H9 (cell line): ENCODE measurements around the gene TAF15. TPM values are rescaled to one million over a fixed set of nuclear protein-coding genes. Genes with fewer than 3 reads are reported as not detected.

Experiments
- DNase-seq: peaks from one replicate; pipeline ENCODE4 v3.0.0-alpha.2; 2017
- H2AFZ ChIP-seq: one replicate; pipeline ENCODE4 v1.6.1; 2013; ENCODE audit warnings: mild to moderate bottlenecking, low read length, control low read depth, moderate library complexity
- H2AK5ac ChIP-seq: 2 replicates; pipeline ENCODE4 v1.6.1; 2013; ENCODE audit warnings: low read length, control low read depth, mixed read lengths; ENCODE audit not compliant: insufficient read length
- H2BK120ac ChIP-seq: one replicate; pipeline ENCODE4 v1.6.1; 2013; ENCODE audit warnings: low read depth, mild to moderate bottlenecking, low read length, control low read depth, inconsistent platforms; ENCODE audit not compliant: poor library complexity, severe bottlenecking
- H2BK12ac ChIP-seq: 2 replicates; pipeline ENCODE4 v1.6.1; 2013; ENCODE audit warnings: low read length, control low read depth, mixed read lengths, low read depth; ENCODE audit not compliant: insufficient read length
- H2BK15ac ChIP-seq: 2 replicates; pipeline ENCODE4 v1.6.1; 2013; ENCODE audit warnings: low read depth, low read length, control low read depth
- H2BK20ac ChIP-seq: one replicate; pipeline ENCODE4 v1.6.1; 2013; ENCODE audit warnings: low read depth, mild to moderate bottlenecking, low read length, control low read depth, inconsistent platforms; ENCODE audit not compliant: poor library complexity, severe bottlenecking
- H2BK5ac ChIP-seq: 2 replicates; pipeline ENCODE4 v1.6.1; 2013; ENCODE audit warnings: low read length, control low read depth, mixed read lengths; ENCODE audit not compliant: insufficient read length
- H3K14ac ChIP-seq: 2 replicates; pipeline ENCODE4 v1.6.1; 2013; ENCODE audit warnings: low read length, control low read depth; ENCODE audit not compliant: insufficient read depth
- H3K18ac ChIP-seq: 2 replicates; pipeline ENCODE4 v1.6.1; 2013; ENCODE audit warnings: low read depth, mild to moderate bottlenecking, mixed read lengths, low read length, control low read depth; ENCODE audit not compliant: insufficient read length
- H3K23ac ChIP-seq: 2 replicates; pipeline ENCODE4 v1.6.1; 2013; ENCODE audit warnings: low read length, control low read depth, mixed read lengths, low read depth; ENCODE audit not compliant: insufficient read length
- H3K23me2 ChIP-seq: 2 replicates; pipeline ENCODE4 v1.6.1; 2013; ENCODE audit warnings: low read depth, mild to moderate bottlenecking, mixed read lengths, low read length, control low read depth; ENCODE audit not compliant: insufficient read length, poor library complexity, severe bottlenecking
- H3K27ac ChIP-seq: 2 replicates; pipeline ENCODE4 v1.5.1; 2013; ENCODE audit warnings: low read length, control low read depth, mixed read lengths, low read depth; ENCODE audit not compliant: insufficient read length
- H3K27me3 ChIP-seq: 2 replicates; pipeline ENCODE4 v1.6.1; 2013; ENCODE audit warnings: low read length, control low read depth, inconsistent platforms; ENCODE audit not compliant: insufficient read depth
- H3K4ac ChIP-seq: 2 replicates; pipeline ENCODE4 v1.6.1; 2013; ENCODE audit warnings: low read depth, mild to moderate bottlenecking, control low read depth, inconsistent platforms, low read length, moderate library complexity
- H3K4me1 ChIP-seq: 2 replicates; pipeline ENCODE4 v1.6.1; 2013; ENCODE audit warnings: low read length, control low read depth, inconsistent platforms; ENCODE audit not compliant: insufficient read depth
- H3K4me2 ChIP-seq: 2 replicates; pipeline ENCODE4 v1.6.1; 2013; ENCODE audit warnings: low read length, control low read depth, mixed read lengths; ENCODE audit not compliant: insufficient read length, insufficient read depth
- H3K56ac ChIP-seq: 2 replicates; pipeline ENCODE4 v1.6.1; 2013; ENCODE audit warnings: low read depth, mild to moderate bottlenecking, mixed read lengths, low read length, control low read depth; ENCODE audit not compliant: insufficient read length
- H3K79me1 ChIP-seq: 2 replicates; pipeline ENCODE4 v1.6.1; 2013; ENCODE audit warnings: low read depth, mild to moderate bottlenecking, moderate library complexity, low read length, control low read depth, inconsistent platforms; ENCODE audit not compliant: insufficient read depth, poor library complexity, severe bottlenecking
- H3K79me2 ChIP-seq: 2 replicates; pipeline ENCODE4 v1.6.1; 2013; ENCODE audit warnings: low read length, control low read depth, inconsistent platforms; ENCODE audit not compliant: insufficient read depth
- H3K9ac ChIP-seq: 2 replicates; pipeline ENCODE4 v1.6.1; 2013; ENCODE audit warnings: low read length, control low read depth, mixed read lengths; ENCODE audit not compliant: insufficient read length; ENCODE audit errors: extremely low read depth
- H3K9me3 ChIP-seq: one replicate; pipeline ENCODE4 v1.6.1; 2013; ENCODE audit warnings: low read depth, low read length, inconsistent platforms; ENCODE audit not compliant: control insufficient read depth
- H3T11ph ChIP-seq: one replicate; pipeline ENCODE4 v1.6.1; 2013; ENCODE audit warnings: mild to moderate bottlenecking, low read length, control low read depth, inconsistent platforms
- H4K20me1 ChIP-seq: one replicate; pipeline ENCODE4 v1.6.1; 2013; ENCODE audit not compliant: control insufficient read depth, insufficient read length, insufficient read depth
- H4K5ac ChIP-seq: 2 replicates; pipeline ENCODE4 v1.6.1; 2013; ENCODE audit warnings: low read depth, mild to moderate bottlenecking, mixed read lengths, low read length, control low read depth; ENCODE audit not compliant: insufficient read length
- H4K8ac ChIP-seq: replicated peaks from 2 replicates; pipeline ENCODE4 v1.6.1; 2013; ENCODE audit warnings: low read length, control low read depth, mixed read lengths, low read depth; ENCODE audit not compliant: insufficient read length
- H4K91ac ChIP-seq: 2 replicates; pipeline ENCODE4 v1.6.1; 2013; ENCODE audit warnings: low read depth, mild to moderate bottlenecking, moderate library complexity, mixed read lengths, low read length, control low read depth; ENCODE audit not compliant: insufficient read length
- H3K27ac Mint-ChIP-seq, 3 experiments: 2 replicates in 2 of 3; 3 replicates in 1 of 3; pipeline ENCODE4 v1.8.0; 2020 to 2021; ENCODE audit warnings: mixed read lengths in 3 of 3, mild to moderate bottlenecking in 1 of 3, moderate library complexity in 1 of 3
- H3K27me3 Mint-ChIP-seq: 2 replicates; pipeline ENCODE4 v1.8.0; 2021; ENCODE audit warnings: low read depth, mild to moderate bottlenecking, moderate library complexity, mixed read lengths
- H3K36me3 Mint-ChIP-seq, 3 experiments: 2 replicates in 2 of 3; 3 replicates in 1 of 3; pipeline ENCODE4 v1.8.0; 2020 to 2021; ENCODE audit warnings: low read depth in 3 of 3, mixed read lengths in 3 of 3; ENCODE audit not compliant: insufficient read depth in 1 of 3
- H3K4me1 Mint-ChIP-seq, 2 experiments: 2 replicates each; pipeline ENCODE4 v1.8.0; 2020; ENCODE audit warnings: mixed read lengths in 2 of 2
- H3K4me3 Mint-ChIP-seq, 2 experiments: 2 replicates in 1 of 2; 3 replicates in 1 of 2; pipeline ENCODE4 v1.8.0; 2020 to 2021; ENCODE audit warnings: mild to moderate bottlenecking in 2 of 2, mixed read lengths in 2 of 2, moderate library complexity in 1 of 2
- H3K9me3 Mint-ChIP-seq, 2 experiments: 2 replicates in 1 of 2; 3 replicates in 1 of 2; pipeline ENCODE4 v1.8.0; 2020; ENCODE audit warnings: mild to moderate bottlenecking in 2 of 2, mixed read lengths in 2 of 2, moderate library complexity in 1 of 2
- WGBS: extraction: QIAGEN DNeasy Blood & Tissue Kit; methylation state at CpG from one replicate; pipeline ENCODE4 v1.1.7; 2013; ENCODE audit warnings: missing lambda C conversion rate, low lambda C conversion rate, mixed read lengths; ENCODE audit not compliant: insufficient read length; ENCODE audit errors: extremely low coverage; 5-methylcytosine and 5-hydroxymethylcytosine counted together
- total RNA-seq: library from RNA; stranded (reverse); gene quantifications from 2 replicates; pipeline ENCODE4 v1.2.1, GENCODE V29; 2021
- TF ChIP-seq, protein P1 (sequence below): fragments of 200-600 bp; sonication (generic); conservative IDR thresholded peaks from 3 replicates; pipeline ENCODE4 v1.8.0; 2021; ENCODE audit warnings: antibody characterized with exemption, mild to moderate bottlenecking

Gene TAF15
- total RNA-seq, 1 experiment from 2014 or later: 304 TPM

DNA sequence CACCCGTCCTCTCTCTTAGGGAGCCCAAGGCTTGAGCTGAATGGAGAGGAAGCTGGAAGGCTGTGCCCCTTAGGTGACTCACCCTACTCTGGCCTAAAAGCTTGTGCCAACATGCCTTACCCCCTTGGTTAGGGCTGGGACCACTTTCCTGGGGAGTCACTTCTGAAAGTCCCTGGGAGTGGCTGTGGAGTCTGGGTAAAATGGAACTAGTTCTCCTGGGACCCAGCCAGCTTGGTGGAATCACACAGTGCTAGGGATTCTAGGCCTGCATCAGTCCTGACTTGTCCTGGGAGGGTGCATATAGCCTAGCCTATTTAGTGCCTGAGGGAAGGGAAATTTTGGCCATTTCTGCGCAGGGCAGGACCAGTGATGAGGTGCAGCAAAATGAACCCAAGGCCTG, 24.4 kb upstream of the TAF15 start:
- Histone ChIP-seq H3K79me2 (no peaks in the 10 kb centered on the region), H2BK20ac (no peak overlapping the region), H3K23ac (no peak overlapping the region), H3K4ac (no peak overlapping the region), H4K8ac (no peak overlapping the region), H3K23me2 (no peaks in the 10 kb centered on the region), H4K20me1 (no peaks in the 10 kb centered on the region), H3K4me1 (no peaks in the 10 kb centered on the region), H2BK5ac (no peak overlapping the region), H4K91ac (no peak overlapping the region), H3K27me3 (no peaks in the 10 kb centered on the region), H4K5ac (no peak overlapping the region), H3K56ac (no peak overlapping the region), H3K14ac (no peak overlapping the region), H2BK120ac (no peak overlapping the region), H3K18ac (no peak overlapping the region), H2AFZ (no peak overlapping the region), H3K4me2 (no peak overlapping the region), H3T11ph (no peak overlapping the region), H2AK5ac (no peak overlapping the region), H3K27ac (no peak overlapping the region), H3K9me3 (no peaks in the 10 kb centered on the region), H3K79me1 (no peaks in the 10 kb centered on the region), H2BK12ac (no peak overlapping the region), H3K9ac (no peak overlapping the region), H2BK15ac (no peak overlapping the region)
- peaks cover 46% of the 10 kb centered on the region for H3K27me3 Mint-ChIP-seq
- no peak overlapping the region for H3K4me3 Mint-ChIP-seq
- TF ChIP-seq, protein P1, sequence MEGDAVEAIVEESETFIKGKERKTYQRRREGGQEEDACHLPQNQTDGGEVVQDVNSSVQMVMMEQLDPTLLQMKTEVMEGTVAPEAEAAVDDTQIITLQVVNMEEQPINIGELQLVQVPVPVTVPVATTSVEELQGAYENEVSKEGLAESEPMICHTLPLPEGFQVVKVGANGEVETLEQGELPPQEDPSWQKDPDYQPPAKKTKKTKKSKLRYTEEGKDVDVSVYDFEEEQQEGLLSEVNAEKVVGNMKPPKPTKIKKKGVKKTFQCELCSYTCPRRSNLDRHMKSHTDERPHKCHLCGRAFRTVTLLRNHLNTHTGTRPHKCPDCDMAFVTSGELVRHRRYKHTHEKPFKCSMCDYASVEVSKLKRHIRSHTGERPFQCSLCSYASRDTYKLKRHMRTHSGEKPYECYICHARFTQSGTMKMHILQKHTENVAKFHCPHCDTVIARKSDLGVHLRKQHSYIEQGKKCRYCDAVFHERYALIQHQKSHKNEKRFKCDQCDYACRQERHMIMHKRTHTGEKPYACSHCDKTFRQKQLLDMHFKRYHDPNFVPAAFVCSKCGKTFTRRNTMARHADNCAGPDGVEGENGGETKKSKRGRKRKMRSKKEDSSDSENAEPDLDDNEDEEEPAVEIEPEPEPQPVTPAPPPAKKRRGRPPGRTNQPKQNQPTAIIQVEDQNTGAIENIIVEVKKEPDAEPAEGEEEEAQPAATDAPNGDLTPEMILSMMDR: no peak
- no peak overlapping the region for H3K27ac Mint-ChIP-seq
- WGBS: no CpG with 5 or more reads among the region's 2 CpGs
- peaks cover 0 to 7% of the 10 kb centered on the region in 2 experiments; a peak in 1 of 4 replicates for H3K4me1 Mint-ChIP-seq
- no peaks in the 10 kb centered on the region for H3K36me3 Mint-ChIP-seq
- DNase-seq: no peak
- H3K9me3 Mint-ChIP-seq: no peaks in the 10 kb centered on the region
